ENCODE measurements around the gene ANKRD52. TPM values are rescaled to one million over a fixed set of nuclear protein-coding genes. Genes with fewer than 3 reads are reported as not detected.

Gene ANKRD52
- total and polyA plus RNA-seq, 2 donors (not counting 3 experiments of a cell fraction or from before 2014, with no cell fraction given) = 30.8 to 62.0 TPM

- Histone ChIP-seq H3K9me3 (replicated peaks; ENCODE audit: control insufficient read depth, insufficient read depth, low read length) (no peaks in the 10 kb centered on the region), H3K4me2 (ENCODE audit: insufficient read depth, low read length) (peak overlapping the region; percentile 69), H3K27me3 (ENCODE audit: control insufficient read depth in 2 of 2, insufficient read depth in 2 of 2, low read length in 2 of 2) (no peaks in the 10 kb centered on the region), H3K36me3 (ENCODE audit: control insufficient read depth in 2 of 2, extremely low read depth in 1 of 2, insufficient read depth in 2 of 2, low read length in 2 of 2) (peaks cover 0 to 2% of the 10 kb centered on the region in 2 experiments), H4K20me1 (replicated peaks; ENCODE audit: control insufficient read depth, extremely low read depth, insufficient read depth, low read length) (no peaks in the 10 kb centered on the region), H3K27ac (ENCODE audit: insufficient read depth, low read depth, low read length) (no peak overlapping the region), H3K4me1 (ENCODE audit: control insufficient read depth, extremely low read depth, insufficient read depth, low read length) (peaks cover 19% of the 10 kb centered on the region), H2AFZ (ENCODE audit: low read depth, low read length) (no peak overlapping the region), H3K9ac (replicated peaks; ENCODE audit: extremely low read depth, insufficient read depth, low read length) (no peak overlapping the region), H3K9me1 (replicated peaks; ENCODE audit: control insufficient read depth, extremely low read depth, insufficient read depth, low read length) (no peaks in the 10 kb centered on the region), H3K4me3 (replicated peaks in 1 of 3; ENCODE audit: insufficient read depth in 1 of 3, low read depth in 1 of 3, low read length in 3 of 3) (peak overlapping the region in 2 of 3 experiments; percentile 49), H3K79me2 (ENCODE audit: control insufficient read depth, insufficient read depth, low read length) (peaks cover 15% of the 10 kb centered on the region)
- ChIA-PET CTCF (no interaction called here), POLR2A (no interaction called here)
- DNase-seq (ENCODE audit: low read depth, low spot score) (no peak), FAIRE-seq (no peak)
- intact Hi-C loops (cut with micrococcal nuclease) (loop anchor here (1.0 to 2.0 kb wide), 8 partner anchors 19 to 421 kb away; partner anchors contain the start of genes ANKRD52 and COQ10A), dilution Hi-C loops (cut with MboI; ENCODE audit: extremely low pct_ligation_motif_present, low sequenced_read_pairs) (no loop called here)
- no TSS peak for BruUV-seq (replicated peaks)
- TF ChIP-seq POLR2AphosphoS5 (IDR thresholded peaks at IDR 0.05; ENCODE audit: insufficient read depth, low read depth, low read length) (no peak), CTCF (IDR thresholded peaks at IDR 0.05; ENCODE audit: extremely low read depth in 1 of 2, insufficient read depth in 1 of 2, low read depth in 1 of 2, low read length in 2 of 2) (no peak)
Observed at GRCh38 chr12:56224954-56225353, 33.2 kb downstream of the ANKRD52 start.

GRCh38 chr12:56224102-56224701, 34.0 kb downstream of the ANKRD52 start, which contains the start of gene NABP2:
Gene NABP2 (plus strand): TSS chr12:56224342. CDS start chr12:56224857, 515 bp downstream.
- peak within 1 kb of the TSS; percentile 64 for H3K9ac ChIP-seq (replicated peaks; ENCODE audit: extremely low read depth, insufficient read depth, low read length)
- POLR2A ChIA-PET = no interaction called here
- H3K4me2 ChIP-seq (ENCODE audit: insufficient read depth, low read length) = peak within 1 kb of the TSS; percentile 73

More at GRCh38 chr12:56224102-56224701, 34.0 kb downstream of the ANKRD52 start, which contains the start of gene NABP2:
- Histone ChIP-seq H3K4me3 (replicated peaks in 1 of 3; ENCODE audit: insufficient read depth in 1 of 3, low read depth in 1 of 3, low read length in 3 of 3) (peak within 1 kb of the TSS; percentile 11 to 49 (median 49)), H3K36me3 (ENCODE audit: control insufficient read depth in 2 of 2, extremely low read depth in 1 of 2, insufficient read depth in 2 of 2, low read length in 2 of 2) (peaks cover 0 to 2% of the 10 kb centered on the region in 2 experiments), H3K9me3 (replicated peaks; ENCODE audit: control insufficient read depth, insufficient read depth, low read length) (no peaks in the 10 kb centered on the region), H3K27ac (ENCODE audit: insufficient read depth, low read depth, low read length) (peak within 1 kb of the TSS; percentile 77), H4K20me1 (replicated peaks; ENCODE audit: control insufficient read depth, extremely low read depth, insufficient read depth, low read length) (no peaks in the 10 kb centered on the region), H3K79me2 (ENCODE audit: control insufficient read depth, insufficient read depth, low read length) (peaks cover 20% of the 10 kb centered on the region), H2AFZ (ENCODE audit: low read depth, low read length) (peak within 1 kb of the TSS; percentile 88), H3K4me1 (ENCODE audit: control insufficient read depth, extremely low read depth, insufficient read depth, low read length) (peaks cover 19% of the 10 kb centered on the region), H3K9me1 (replicated peaks; ENCODE audit: control insufficient read depth, extremely low read depth, insufficient read depth, low read length) (no peaks in the 10 kb centered on the region), H3K27me3 (ENCODE audit: control insufficient read depth in 2 of 2, insufficient read depth in 2 of 2, low read length in 2 of 2) (no peaks in the 10 kb centered on the region)
- peak; percentile 98 for FAIRE-seq
- TF ChIP-seq JUN (IDR thresholded peaks at IDR 0.05; ENCODE audit: borderline replicate concordance, insufficient read depth, insufficient read length, low read depth) (no peak), GATA2 (IDR thresholded peaks at IDR 0.05; ENCODE audit: insufficient read depth, insufficient read length, low read depth, low read length) (no peak), MAX (IDR thresholded peaks at IDR 0.05; ENCODE audit: insufficient read depth, insufficient read length) (no peak), POLR2A (IDR thresholded peaks at IDR 0.05; ENCODE audit: low read depth, low read length) (peak; percentile 7), FOS (IDR thresholded peaks at IDR 0.05; ENCODE audit: borderline replicate concordance, insufficient read depth, low read length) (no peak), CTCF (IDR thresholded peaks at IDR 0.05; ENCODE audit: extremely low read depth in 1 of 2, insufficient read depth in 1 of 2, low read depth in 1 of 2, low read length in 2 of 2) (peak; percentile 82 to 96), MYC (IDR thresholded peaks at IDR 0.05; ENCODE audit: low read depth, low read length) (peak; percentile 19), EZH2 (IDR thresholded peaks at IDR 0.05; ENCODE audit: borderline replicate concordance, low read depth, low read length, severe bottlenecking) (no peak), POLR2AphosphoS5 (IDR thresholded peaks at IDR 0.05; ENCODE audit: insufficient read depth, low read depth, low read length) (peak; percentile 50)
- DNase-seq (ENCODE audit: low read depth, low spot score) = peak; percentile 99
- no TSS peak for BruUV-seq (replicated peaks)
- intact Hi-C loops (cut with micrococcal nuclease) (loop anchor here (1.0 to 2.0 kb wide), 8 partner anchors 18 to 422 kb away; partner anchors contain the start of genes ANKRD52 and COQ10A), dilution Hi-C loops (cut with MboI; ENCODE audit: extremely low pct_ligation_motif_present, low sequenced_read_pairs) (no loop called here)
- CTCF ChIA-PET = no interaction called here
